HEK293 (cell line): ENCODE measurements around the gene AGK.

Source experiments
- PRDM1 ChIP-seq: fragments of 450-650 bp; formaldehyde crosslinking; IDR thresholded peaks from 2 replicates; pipeline ENCODE4; 2016; ENCODE audit warnings: missing biosample characterization, missing genetic modification characterization
- SP2 ChIP-seq: fragments of 450-650 bp; formaldehyde crosslinking; IDR thresholded peaks from 2 replicates; pipeline ENCODE4 v1.5.1; 2016; ENCODE audit warnings: missing biosample characterization, missing genetic modification characterization
- WT1 ChIP-seq: fragments of 450-650 bp; formaldehyde crosslinking; IDR thresholded peaks from 2 replicates; pipeline ENCODE4 v1.5.1; 2016; ENCODE audit warnings: missing biosample characterization, missing genetic modification characterization
- ZBTB26 ChIP-seq: fragments of 450-650 bp; formaldehyde crosslinking; optimal IDR thresholded peaks from 2 replicates; pipeline ENCODE3; 2016; ENCODE audit warnings: missing biosample characterization, mild to moderate bottlenecking, missing genetic modification characterization
- ZNF24 ChIP-seq: fragments of 450-650 bp; formaldehyde crosslinking; IDR thresholded peaks from 2 replicates; pipeline ENCODE4 v1.5.1; 2016; ENCODE audit warnings: missing biosample characterization, missing genetic modification characterization
- ZSCAN30 ChIP-seq: fragments of 450-650 bp; IDR thresholded peaks from 2 replicates; pipeline ENCODE4 v1.5.1; 2018; ENCODE audit warnings: missing biosample characterization, mild to moderate bottlenecking, missing genetic modification characterization, moderate library complexity
- TF ChIP-seq, protein P1 (sequence below): fragments of 450-650 bp; formaldehyde crosslinking; IDR thresholded peaks from 2 replicates; pipeline ENCODE4 v1.5.1; 2016; ENCODE audit warnings: missing biosample characterization, missing genetic modification characterization
- TF ChIP-seq, protein P2 (sequence below): fragments of 450-650 bp; formaldehyde crosslinking; IDR thresholded peaks from 2 replicates; pipeline ENCODE4 v1.5.1; 2017; ENCODE audit warnings: missing biosample characterization, missing genetic modification characterization

DNA sequence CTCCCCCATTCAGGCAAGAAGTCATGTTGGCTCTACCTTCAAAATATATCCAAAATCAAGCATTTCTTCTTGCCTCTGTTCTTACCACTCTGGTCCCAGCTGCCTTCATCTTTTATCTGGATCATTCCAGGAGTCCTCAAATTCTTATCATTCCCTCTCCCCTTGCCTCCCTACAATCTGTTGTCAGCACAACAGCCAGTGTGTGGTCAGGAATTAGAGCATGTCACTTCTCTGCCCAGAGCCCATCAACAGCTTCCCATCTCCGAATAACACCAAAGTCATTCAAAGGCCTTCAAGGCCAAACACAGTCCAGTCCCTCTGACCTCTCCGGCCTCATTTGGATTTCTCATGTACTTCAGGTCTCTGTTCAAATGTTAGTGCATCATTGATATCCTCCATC, 80.3 kb downstream of the AGK start:
- TF ChIP-seq SP2 (tag by site-specific recombination) (no peak), ZNF24 (tag by site-specific recombination) (no peak), WT1 (tag by site-specific recombination) (no peak), ZSCAN30 (no peak), ZBTB26 (tag by site-specific recombination) (no peak), PRDM1 (tag by site-specific recombination) (no peak)
- TF ChIP-seq, protein P1, sequence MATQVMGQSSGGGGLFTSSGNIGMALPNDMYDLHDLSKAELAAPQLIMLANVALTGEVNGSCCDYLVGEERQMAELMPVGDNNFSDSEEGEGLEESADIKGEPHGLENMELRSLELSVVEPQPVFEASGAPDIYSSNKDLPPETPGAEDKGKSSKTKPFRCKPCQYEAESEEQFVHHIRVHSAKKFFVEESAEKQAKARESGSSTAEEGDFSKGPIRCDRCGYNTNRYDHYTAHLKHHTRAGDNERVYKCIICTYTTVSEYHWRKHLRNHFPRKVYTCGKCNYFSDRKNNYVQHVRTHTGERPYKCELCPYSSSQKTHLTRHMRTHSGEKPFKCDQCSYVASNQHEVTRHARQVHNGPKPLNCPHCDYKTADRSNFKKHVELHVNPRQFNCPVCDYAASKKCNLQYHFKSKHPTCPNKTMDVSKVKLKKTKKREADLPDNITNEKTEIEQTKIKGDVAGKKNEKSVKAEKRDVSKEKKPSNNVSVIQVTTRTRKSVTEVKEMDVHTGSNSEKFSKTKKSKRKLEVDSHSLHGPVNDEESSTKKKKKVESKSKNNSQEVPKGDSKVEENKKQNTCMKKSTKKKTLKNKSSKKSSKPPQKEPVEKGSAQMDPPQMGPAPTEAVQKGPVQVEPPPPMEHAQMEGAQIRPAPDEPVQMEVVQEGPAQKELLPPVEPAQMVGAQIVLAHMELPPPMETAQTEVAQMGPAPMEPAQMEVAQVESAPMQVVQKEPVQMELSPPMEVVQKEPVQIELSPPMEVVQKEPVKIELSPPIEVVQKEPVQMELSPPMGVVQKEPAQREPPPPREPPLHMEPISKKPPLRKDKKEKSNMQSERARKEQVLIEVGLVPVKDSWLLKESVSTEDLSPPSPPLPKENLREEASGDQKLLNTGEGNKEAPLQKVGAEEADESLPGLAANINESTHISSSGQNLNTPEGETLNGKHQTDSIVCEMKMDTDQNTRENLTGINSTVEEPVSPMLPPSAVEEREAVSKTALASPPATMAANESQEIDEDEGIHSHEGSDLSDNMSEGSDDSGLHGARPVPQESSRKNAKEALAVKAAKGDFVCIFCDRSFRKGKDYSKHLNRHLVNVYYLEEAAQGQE = no peak
- TF ChIP-seq, protein P2, sequence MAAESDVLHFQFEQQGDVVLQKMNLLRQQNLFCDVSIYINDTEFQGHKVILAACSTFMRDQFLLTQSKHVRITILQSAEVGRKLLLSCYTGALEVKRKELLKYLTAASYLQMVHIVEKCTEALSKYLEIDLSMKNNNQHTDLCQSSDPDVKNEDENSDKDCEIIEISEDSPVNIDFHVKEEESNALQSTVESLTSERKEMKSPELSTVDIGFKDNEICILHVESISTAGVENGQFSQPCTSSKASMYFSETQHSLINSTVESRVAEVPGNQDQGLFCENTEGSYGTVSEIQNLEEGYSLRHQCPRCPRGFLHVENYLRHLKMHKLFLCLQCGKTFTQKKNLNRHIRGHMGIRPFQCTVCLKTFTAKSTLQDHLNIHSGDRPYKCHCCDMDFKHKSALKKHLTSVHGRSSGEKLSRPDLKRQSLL (tag by site-specific recombination) = no peak
